HG03159 (cell line): Measurements from ENCODE around the gene C19orf44.
"Not testable (repeated sequence)": the region's sequence is repeated elsewhere in the genome, so short reads cannot be mapped to it uniquely, and the experiment has no call there.

ENCODE experiments used
- ATAC-seq: cut with Tn5 transposase; IDR thresholded peaks from one replicate; pipeline ENCODE4 v1.9.1; 2021; ENCODE audit warnings: mild to moderate bottlenecking, moderate library complexity; ENCODE audit not compliant: unreplicated experiment

The C19orf44 gene

DNA sequence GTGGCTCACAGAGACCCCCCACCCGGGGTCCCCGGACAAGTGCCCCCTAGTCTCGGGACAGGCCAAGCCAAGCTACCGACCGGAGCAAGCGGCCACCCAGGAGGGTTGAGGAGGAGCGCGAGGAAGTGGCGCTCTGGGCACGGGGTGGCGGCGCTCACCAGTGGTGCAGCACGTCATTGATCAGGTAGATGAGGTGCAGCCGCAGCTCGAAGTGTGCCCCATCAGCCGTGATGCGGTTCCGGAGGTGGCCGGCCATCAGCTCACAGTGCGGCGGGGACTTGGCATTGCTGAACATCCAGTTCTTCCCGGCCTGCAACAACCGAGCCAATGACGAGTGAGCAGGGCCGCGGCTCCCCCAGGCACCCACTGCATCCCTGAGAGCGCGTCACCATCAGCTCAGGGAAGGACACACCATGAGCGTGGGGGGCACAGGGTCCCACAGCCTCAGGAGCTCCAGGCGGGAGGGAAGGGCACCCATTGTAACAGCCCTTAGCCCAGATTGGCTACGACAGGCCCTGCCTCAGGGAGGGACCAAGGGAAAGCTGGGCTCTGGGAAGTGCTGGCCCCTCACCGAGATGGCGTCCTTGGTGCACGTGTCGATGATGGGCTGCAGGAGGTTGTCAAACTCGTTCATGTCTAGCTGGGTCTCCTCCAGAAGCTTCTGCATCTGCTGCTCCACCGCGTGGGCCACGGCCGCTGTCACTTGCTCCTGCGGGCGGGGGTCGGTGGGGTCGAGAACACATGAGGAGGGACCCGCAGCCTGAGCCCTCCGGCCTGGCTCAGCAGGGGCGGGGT lies 36.4 kb downstream of the C19orf44 start:
- ATAC-seq: no peak

DNA sequence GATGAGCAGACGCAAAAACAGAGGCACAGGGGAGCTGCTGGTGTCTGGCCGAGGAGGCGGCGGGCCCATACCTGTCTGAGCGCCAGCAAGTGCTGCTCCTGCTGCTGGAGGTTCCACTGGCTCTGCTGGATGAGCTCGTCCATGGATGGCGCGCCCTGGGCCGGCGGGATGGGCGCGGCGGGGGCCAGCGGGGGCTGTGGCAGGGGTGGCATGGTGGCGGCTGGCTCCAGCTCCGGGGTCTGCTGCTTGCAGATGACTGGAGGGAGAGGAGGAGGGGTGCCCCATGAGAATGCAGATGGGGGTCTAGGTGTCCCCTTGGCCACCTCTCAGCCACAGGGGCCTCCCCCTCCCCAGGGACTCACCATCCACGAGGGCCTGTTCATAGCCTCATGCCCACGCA lies 39.2 kb downstream of the C19orf44 start:
- no peak for ATAC-seq

GRCh38 chr19:16536130-16536529 lies 39.9 kb downstream of the C19orf44 start:
- ATAC-seq: no peak

- no peak for ATAC-seq
Observed at GRCh38 chr19:16537111-16537510, 40.9 kb downstream of the C19orf44 start.

DNA sequence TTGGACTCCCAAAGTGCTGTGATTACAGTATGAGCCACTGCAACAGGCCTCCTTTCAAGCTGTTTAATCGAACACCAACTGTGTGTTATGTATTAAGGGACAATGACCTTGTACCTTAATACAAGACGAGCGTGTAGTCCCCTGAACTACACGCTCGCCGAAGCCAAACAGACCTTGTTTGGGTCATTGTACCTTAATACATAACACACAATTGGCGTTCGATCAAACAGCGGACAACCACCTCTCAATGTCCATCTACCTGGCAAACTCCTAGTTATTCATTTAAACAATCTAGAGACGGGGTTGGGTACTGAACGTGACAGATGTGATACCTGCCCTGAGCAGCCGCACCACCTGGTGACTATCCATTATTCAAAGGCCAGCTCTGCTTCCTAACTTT lies 44.8 kb downstream of the C19orf44 start:
- no peak for ATAC-seq

DNA sequence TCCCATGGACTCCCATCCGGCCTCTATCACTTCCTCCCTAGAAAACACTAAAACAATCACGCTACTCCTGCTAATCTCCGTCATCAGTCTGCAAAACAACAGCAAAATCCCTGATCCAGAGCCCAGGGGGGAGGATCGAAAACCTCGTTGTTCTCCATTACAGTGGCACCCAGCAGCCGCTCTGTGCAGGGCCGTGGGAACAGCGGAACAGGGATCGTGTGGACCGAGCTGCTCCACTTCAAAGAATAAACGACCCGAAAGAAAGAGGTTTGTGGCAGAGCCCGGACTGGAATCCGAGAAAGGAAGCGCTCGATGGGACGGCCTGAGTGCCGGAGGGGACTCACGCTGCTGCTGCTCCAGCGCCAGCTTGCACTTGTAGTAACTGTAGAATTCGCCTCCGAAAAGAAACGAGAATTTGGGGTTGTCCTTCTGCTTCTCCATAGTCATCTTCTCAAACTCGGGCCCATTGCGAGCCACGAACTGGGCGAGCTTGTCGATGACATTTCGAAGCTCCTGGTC lies 45.4 kb downstream of the C19orf44 start:
- no peak for ATAC-seq

DNA sequence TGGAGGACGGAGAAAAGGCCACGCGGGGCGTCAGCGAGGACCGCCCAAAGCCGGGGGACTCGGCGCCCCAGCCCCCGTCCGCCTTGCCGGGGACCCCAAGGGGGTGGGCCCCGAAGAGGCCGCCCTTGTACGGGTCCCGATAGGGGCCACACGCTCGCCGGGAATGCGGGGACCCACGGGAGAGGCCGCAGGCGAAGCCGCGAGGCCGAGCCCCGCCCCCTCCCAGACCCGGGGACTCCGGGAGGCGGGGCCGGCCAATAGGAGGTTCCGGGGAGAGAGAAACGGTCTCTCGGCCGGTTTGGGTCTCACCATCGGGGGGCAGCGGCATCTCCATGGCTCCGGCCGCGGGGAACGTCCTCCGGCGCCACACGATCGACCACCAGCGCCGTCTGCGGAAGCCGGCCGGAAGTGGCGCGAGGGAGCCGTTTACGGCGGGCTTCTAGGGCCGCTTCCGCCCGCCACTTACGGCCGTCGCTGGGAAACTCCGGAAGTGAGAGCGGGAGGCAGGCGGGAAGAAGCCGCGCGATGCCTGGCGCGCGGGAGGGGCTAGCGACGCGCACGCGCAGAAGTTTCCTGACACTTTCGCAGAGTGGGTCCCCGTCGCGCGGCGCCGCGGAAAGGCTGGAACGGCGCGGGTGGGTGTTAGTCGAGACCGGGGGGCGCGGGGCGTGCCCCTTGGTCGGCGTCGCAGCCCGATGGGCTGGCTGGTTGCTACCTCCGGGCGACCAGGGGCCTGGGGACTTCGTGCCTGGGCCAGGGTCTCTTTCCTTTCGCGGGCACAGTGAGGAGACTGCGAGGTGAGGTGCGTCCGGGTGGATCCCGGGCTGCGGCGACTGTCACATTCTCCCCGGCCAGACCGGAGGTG lies 46.1 kb downstream of the C19orf44 start, which contains the start of gene CHERP:
CHERP (minus strand) TSS at position 393 of the 865 bp plus-strand sequence; CDS start at position 334, 59 bp downstream.
- peak; percentile 71 for ATAC-seq

DNA sequence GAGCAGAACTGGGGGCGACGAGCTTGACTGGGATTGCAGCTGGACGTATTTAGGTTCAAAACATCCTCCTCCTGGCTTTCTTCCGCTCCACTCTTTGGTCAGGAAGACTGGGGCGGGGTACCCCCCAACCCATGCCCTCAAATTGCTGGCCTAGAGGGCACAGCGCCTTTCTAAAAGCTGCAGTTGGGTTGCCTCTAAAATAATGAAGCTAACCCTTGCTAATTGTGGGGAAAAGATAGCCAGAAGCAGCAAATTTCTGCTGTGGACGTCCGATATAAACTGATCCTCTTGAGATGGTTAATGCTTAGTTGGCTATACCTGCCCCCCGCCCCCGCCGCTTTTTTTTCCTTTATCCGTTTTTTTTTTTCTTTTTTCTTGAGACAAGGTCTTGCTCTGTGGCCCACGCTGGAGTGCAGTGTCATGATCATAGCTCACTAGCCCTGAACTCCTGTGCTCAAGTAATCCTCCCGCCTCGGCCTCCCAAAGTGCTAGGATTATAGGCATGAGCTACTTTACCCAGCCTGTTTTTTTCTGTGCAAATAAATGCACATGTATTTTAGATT lies 46.8 kb downstream of the C19orf44 start:
- ATAC-seq: no peak

DNA sequence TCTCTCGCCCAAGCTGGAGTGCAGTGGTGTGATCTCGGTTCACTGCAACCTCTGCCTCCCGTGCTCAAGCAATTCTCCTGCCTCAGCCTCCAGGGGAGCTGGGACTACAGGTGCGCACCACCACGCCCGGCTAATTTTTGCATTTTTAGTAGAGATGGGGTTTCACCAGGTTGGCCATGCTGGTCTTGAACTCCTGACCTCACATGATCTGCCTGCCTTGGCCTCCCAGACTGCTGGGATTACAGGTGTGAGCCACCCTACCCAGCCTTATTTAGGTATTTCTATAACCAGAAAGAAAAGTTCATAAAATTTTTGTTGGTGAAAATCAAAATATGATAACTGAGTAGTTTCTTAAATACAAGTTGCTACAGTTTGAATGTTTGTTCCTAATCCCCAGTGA lies 47.5 kb downstream of the C19orf44 start:
- not testable (repeated sequence) for ATAC-seq

GRCh38 chr19:16544473-16545231 lies 48.5 kb downstream of the C19orf44 start:
- no peak for ATAC-seq

- no peak for ATAC-seq
Observed at GRCh38 chr19:16548956-16549355, 52.8 kb downstream of the C19orf44 start.

GRCh38 chr19:16551902-16552301 lies 55.7 kb downstream of the C19orf44 start:
- not testable (repeated sequence) for ATAC-seq

GRCh38 chr19:16554776-16555175 lies 58.6 kb downstream of the C19orf44 start:
- no peak for ATAC-seq

DNA sequence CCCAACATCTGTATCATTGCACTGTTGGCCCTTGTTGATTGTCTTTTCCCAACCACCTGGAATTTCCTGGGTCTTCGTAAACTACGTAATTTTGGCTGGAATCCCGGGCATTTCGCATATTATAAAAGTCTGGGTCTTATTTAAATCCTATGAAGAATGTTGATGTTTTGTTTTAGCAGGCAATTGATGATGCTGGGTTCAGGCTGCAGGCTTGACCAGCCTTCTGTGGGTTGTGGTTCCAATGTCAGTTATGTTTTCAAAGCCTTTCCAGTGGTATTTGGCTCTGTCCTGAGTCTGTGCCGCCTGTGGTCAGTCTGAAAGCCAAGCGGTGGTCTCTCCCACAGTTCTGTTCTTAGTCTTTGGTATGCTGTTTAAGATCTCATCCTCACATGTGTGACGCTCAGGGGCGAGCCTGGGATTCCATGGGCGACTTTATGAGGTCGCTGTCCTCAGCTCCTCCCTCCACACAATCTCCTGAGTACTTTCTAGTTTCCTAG lies 63.6 kb downstream of the C19orf44 start:
- no peak for ATAC-seq

DNA sequence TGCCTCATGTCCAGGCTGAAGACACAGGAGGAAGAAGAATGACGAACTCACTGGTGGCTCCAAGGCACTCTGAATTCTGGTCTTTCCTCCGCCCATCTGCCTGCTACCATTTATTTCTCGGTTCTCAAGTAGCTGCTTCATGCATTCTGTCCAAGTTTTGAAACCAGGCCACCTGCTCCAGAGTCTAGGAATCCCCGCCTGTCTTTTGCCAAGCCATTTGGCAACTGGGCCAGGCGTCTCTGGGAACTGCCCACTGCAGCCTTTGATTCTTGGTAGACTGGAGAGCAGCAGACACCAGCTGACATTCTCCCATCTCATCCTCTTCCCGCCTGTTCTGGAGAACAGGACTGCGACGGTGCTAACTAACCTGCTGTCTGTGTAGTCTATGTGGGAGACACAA lies 65.2 kb downstream of the C19orf44 start:
- ATAC-seq: no peak

- no peak for ATAC-seq
Observed at GRCh38 chr19:16562608-16563025, 66.4 kb downstream of the C19orf44 start.

- ATAC-seq: no peak
Observed at GRCh38 chr19:16564842-16565241, 68.6 kb downstream of the C19orf44 start.

DNA sequence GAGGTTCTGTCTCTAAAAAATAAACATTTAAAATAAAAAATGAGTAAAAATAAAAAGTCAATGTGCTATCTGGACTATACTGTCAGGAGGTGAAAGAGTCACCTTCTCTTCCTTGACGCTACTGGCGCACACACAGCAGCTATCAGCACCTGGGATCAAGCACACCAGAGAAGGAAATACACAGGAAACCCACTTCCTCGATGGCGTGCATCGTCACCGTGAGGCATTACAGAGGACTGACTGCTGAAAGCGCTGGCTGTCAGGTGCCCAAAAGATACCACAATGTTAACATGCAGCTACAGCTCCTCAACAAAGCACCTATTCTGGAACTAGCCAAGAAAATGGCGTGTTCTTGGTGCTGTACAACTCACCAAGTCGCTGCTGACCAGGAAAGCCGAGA lies 70.0 kb downstream of the C19orf44 start:
- no peak for ATAC-seq

DNA sequence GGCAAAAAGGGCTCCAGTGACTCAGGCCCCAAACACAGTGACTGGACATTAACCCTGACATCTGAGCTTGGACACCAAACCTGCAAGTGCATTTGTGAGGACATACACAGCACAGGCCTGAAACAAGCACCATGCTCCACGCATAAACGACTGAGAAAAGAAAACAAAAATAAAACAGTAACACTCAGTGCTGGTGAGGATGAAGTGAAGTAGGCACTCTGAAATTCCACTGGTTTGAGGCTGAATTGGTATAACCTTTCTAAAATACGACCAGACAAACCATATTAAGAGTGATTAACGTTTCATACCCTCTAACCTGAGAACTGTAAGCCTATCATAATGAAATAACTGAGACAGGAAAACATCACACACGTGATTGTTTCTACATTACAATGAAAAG lies 70.5 kb downstream of the C19orf44 start:
- ATAC-seq: no peak

DNA sequence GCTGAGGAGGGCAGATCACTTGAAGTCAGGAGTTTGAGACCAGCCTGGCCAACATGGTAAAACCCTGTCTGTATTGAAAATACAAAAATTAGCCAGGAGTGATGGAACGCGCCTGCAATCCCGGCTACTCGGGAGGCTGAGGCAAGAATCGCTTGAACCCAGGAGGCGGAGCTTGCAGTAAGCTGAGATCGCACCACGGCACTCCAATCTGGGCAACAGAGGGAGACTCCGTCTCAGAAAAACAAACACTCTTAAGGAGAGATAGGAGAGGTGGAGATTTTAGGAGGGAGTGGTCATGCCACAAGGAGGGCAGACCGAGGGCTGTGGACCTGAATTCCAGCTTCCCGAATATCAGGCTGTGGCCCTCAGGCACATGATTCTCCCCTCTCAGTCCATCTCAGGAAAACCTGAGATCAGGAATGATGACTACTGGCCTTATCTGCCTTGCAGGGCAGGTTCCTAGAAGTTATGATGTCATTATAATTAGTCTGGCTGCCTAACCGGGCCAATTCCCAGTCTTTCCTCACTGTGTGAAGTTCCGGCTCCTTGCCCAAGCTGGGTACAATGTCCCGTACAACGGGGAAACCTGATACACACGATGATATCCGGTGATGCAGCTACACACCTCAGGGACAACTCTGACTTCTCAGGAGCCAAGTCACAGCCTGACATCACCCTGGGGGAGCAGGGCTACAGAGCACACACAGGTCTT lies 73.6 kb downstream of the C19orf44 start:
- no peak for ATAC-seq
